Body of pancreas (tissue), 4 donors: ENCODE data around the gene LRP10. TPM values are rescaled to one million over a fixed set of nuclear protein-coding genes. Genes with fewer than 3 reads are reported as not detected.
A peak's percentile ranks its signal among the peaks of the same experiment; 100 is the strongest.

Source experiments
- ATAC-seq: fragments of 150-250 bp; one replicate; pipeline ENCODE4 v1.9.1; 2016
- DNase-seq, 4 donors: peaks; one replicate each; pipeline ENCODE4 v3.0.0-alpha.2; 2019
- H3K27ac ChIP-seq, 4 donors: fragments of 200-600 bp; sonication (generic); 1 replicate in 3 of 4; 2 replicates in 1 of 4; pipeline versions ENCODE4 v1.5.1 to v1.6.1; 2016 to 2019; ENCODE audit warnings: mild to moderate bottlenecking in 1 of 4, mixed read lengths in 1 of 4, moderate library complexity in 1 of 4
- H3K27me3 ChIP-seq, 2 donors: fragments of 200-600 bp; sonication (generic); one replicate each; pipeline ENCODE4 v1.6.0; 2016; ENCODE audit warnings: mild to moderate bottlenecking in 1 of 2
- H3K36me3 ChIP-seq, 2 donors: fragments of 200-600 bp; sonication (generic); replicated peaks in 1 of 2; 2 replicates each; pipeline ENCODE4 v1.5.1; 2016; ENCODE audit warnings: low read depth in 2 of 2; ENCODE audit not compliant: insufficient read depth in 1 of 2
- H3K4me1 ChIP-seq: fragments of 200-600 bp; sonication (generic); one replicate; pipeline ENCODE4 v1.6.0; 2016
- H3K4me3 ChIP-seq, 2 donors: fragments of 200-600 bp; sonication (generic); 1 replicate in 1 of 2; 2 replicates in 1 of 2; pipeline ENCODE4 v1.5.1; 2016 to 2019
- H3K9me3 ChIP-seq, 3 donors: fragments of 200-600 bp; sonication (generic); 1 replicate in 2 of 3; 2 replicates in 1 of 3; pipeline ENCODE4 v1.5.1; 2016
- CTCF ChIP-seq, 7 experiments: fragments of 450-650 bp in 4 of 7; fragments of 200-600 bp in 3 of 7; sonication (generic) in 3 of 7; IDR thresholded peaks; one replicate each; pipeline ENCODE4 v1.5.1; 2016 to 2019; ENCODE audit warnings: antibody characterized with exemption in 7 of 7
- POLR2A ChIP-seq, 3 donors: fragments of 450-650 bp; IDR thresholded peaks; one replicate each; pipeline ENCODE4 v1.6.1; 2016; ENCODE audit warnings: antibody characterized with exemption in 3 of 3, mild to moderate bottlenecking in 2 of 3
- WGBS, 2 donors: methylation state at CpG; one replicate each; pipeline ENCODE4 v1.1.5; 2017; 5-methylcytosine and 5-hydroxymethylcytosine counted together
- intact Hi-C: fragments of 100-400 bp; cut with DNase I; formaldehyde crosslinking; loops from one replicate; pipeline ENCODE4 v1.15.1; 2023
- total RNA-seq, 2 donors: library from RNA; depleted of rRNA; stranded (reverse); fragments of >200 nt; gene quantifications; one replicate each; pipeline ENCODE4 v1.1.0, GENCODE V29; 2016

Gene LRP10
- total RNA-seq, 2 donors from 2014 or later: 47.8 to 83.0 TPM

GRCh38 chr14:22844221-22845102 lies 27.1 kb upstream of the LRP10 start:
- intact Hi-C loops: no loop called here
- H3K27me3 ChIP-seq: no peaks in the 10 kb centered on the region
- DNase-seq (no peak), ATAC-seq (no peak)
- H3K9me3 ChIP-seq: no peaks in the 10 kb centered on the region
- no peak overlapping the region for H3K27ac ChIP-seq
- TF ChIP-seq POLR2A (IDR thresholded peaks at IDR 0.05) (no peak), CTCF (IDR thresholded peaks at IDR 0.05) (no peak)
- 86 to 92% methylated on average over 20 to 22 of the region's 22 CpGs for WGBS, 2 donors
- H3K4me1 ChIP-seq: peaks cover 2% of the 10 kb centered on the region
- H3K4me3 ChIP-seq: no peak overlapping the region
- peaks cover 12 to 20% of the 10 kb centered on the region in 2 donors for H3K36me3 ChIP-seq

- H3K4me3 ChIP-seq: no peak overlapping the region
- TF ChIP-seq POLR2A (IDR thresholded peaks at IDR 0.05) (no peak), CTCF (IDR thresholded peaks at IDR 0.05) (no peak)
- no peaks in the 10 kb centered on the region for H3K9me3 ChIP-seq
- DNase-seq (no peak), ATAC-seq (no peak)
- no peak overlapping the region for H3K27ac ChIP-seq
- peaks cover 12 to 20% of the 10 kb centered on the region in 2 donors for H3K36me3 ChIP-seq
- no peaks in the 10 kb centered on the region for H3K27me3 ChIP-seq
- intact Hi-C loops: no loop called here
- peaks cover 3% of the 10 kb centered on the region for H3K4me1 ChIP-seq
- 92 to 98% methylated on average over 9 of the region's 9 CpGs for WGBS, 2 donors
Observed at GRCh38 chr14:22845103-22845394, 26.5 kb upstream of the LRP10 start.

GRCh38 chr14:22845821-22846625 lies 25.5 kb upstream of the LRP10 start:
- DNase-seq: peak in 1 of 4 donors; percentile 5
- H3K36me3 ChIP-seq: peaks cover 12 to 20% of the 10 kb centered on the region in 2 donors
- H3K4me1 ChIP-seq: peaks cover 10% of the 10 kb centered on the region

GRCh38 chr14:22846811-22847307 lies 24.7 kb upstream of the LRP10 start:
- no peak for TF ChIP-seq POLR2A (IDR thresholded peaks at IDR 0.05)
- no peak for TF ChIP-seq CTCF (IDR thresholded peaks at IDR 0.05)
- intact Hi-C loops: no loop called here
- no peak overlapping the region for H3K4me3 ChIP-seq
- H3K27ac ChIP-seq: no peak overlapping the region
- H3K4me1 ChIP-seq: peaks cover 18% of the 10 kb centered on the region
- ATAC-seq (no peak), DNase-seq (no peak)
- 78 to 85% methylated on average over 8 to 10 of the region's 11 CpGs for WGBS, 2 donors
- H3K9me3 ChIP-seq: no peaks in the 10 kb centered on the region
- H3K27me3 ChIP-seq: no peaks in the 10 kb centered on the region
- peaks cover 12 to 16% of the 10 kb centered on the region in 2 donors for H3K36me3 ChIP-seq

More at GRCh38 chr14:22845821-22846625, 25.5 kb upstream of the LRP10 start:
- Histone ChIP-seq H3K9me3 (no peaks in the 10 kb centered on the region), H3K27me3 (no peaks in the 10 kb centered on the region), H3K27ac (no peak overlapping the region), H3K4me3 (no peak overlapping the region)
- no peak for TF ChIP-seq POLR2A (IDR thresholded peaks at IDR 0.05)
- intact Hi-C loops: no loop called here
- 85 to 95% methylated on average over 15 to 26 of the region's 26 CpGs for WGBS, 2 donors
- no peak for ATAC-seq
